Muscle of leg (tissue), 11 donors: ENCODE measurements around the gene DLGAP1. TPM values are rescaled to one million over a fixed set of nuclear protein-coding genes. Genes with fewer than 3 reads are reported as not detected.
A peak's percentile ranks its signal among the peaks of the same experiment; 100 is the strongest.

Source experiments
- DNase-seq: peaks from one replicate; pipeline ENCODE4 v3.0.0; 2013
- H3K27ac ChIP-seq: one replicate; pipeline ENCODE4 v1.5.1; 2013; ENCODE audit warnings: mild to moderate bottlenecking, low read length, control low read depth
- H3K27me3 ChIP-seq: one replicate; pipeline ENCODE4 v1.6.1; 2013; ENCODE audit warnings: low read length; ENCODE audit not compliant: control insufficient read depth, insufficient read depth
- H3K36me3 ChIP-seq: one replicate; pipeline ENCODE4 v1.6.1; 2013; ENCODE audit warnings: low read length; ENCODE audit not compliant: control insufficient read depth, insufficient read depth
- H3K4me1 ChIP-seq: one replicate; pipeline ENCODE4 v1.6.1; 2013; ENCODE audit warnings: low read length; ENCODE audit not compliant: control insufficient read depth, insufficient read depth
- H3K4me3 ChIP-seq: one replicate; pipeline ENCODE4 v1.5.1; 2013; ENCODE audit warnings: low read length, control low read depth
- H3K9me3 ChIP-seq: replicated peaks from 2 replicates; pipeline ENCODE4 v1.6.1; 2013; ENCODE audit warnings: low read depth, low read length; ENCODE audit not compliant: control insufficient read depth
- WGBS: methylation state at CpG from one replicate; pipeline ENCODE4 v1.1.5; 2013; ENCODE audit warnings: missing lambda C conversion rate; ENCODE audit not compliant: insufficient coverage; 5-methylcytosine and 5-hydroxymethylcytosine counted together
- polyA plus RNA-seq, 8 donors: library from polyadenylated mRNA; unstranded; fragments of 120-200 nt; gene quantifications; one replicate each; pipeline versions ENCODE4 v1.2.1 to v1.2.3, GENCODE V29; 2013; ENCODE audit warnings: inconsistent platforms in 1 of 8, low replicate concordance in 1 of 8; ENCODE audit not compliant: insufficient read length in 8 of 8, insufficient read depth in 1 of 8
- total RNA-seq: library from RNA; stranded (reverse); fragments of 120-200 nt; gene quantifications from one replicate; pipeline ENCODE4 v1.2.4, GENCODE V29; 2013

The DLGAP1 gene
- total and polyA plus RNA-seq, 9 donors: 0.87 to 3.1 (median 1.8) TPM

DNA sequence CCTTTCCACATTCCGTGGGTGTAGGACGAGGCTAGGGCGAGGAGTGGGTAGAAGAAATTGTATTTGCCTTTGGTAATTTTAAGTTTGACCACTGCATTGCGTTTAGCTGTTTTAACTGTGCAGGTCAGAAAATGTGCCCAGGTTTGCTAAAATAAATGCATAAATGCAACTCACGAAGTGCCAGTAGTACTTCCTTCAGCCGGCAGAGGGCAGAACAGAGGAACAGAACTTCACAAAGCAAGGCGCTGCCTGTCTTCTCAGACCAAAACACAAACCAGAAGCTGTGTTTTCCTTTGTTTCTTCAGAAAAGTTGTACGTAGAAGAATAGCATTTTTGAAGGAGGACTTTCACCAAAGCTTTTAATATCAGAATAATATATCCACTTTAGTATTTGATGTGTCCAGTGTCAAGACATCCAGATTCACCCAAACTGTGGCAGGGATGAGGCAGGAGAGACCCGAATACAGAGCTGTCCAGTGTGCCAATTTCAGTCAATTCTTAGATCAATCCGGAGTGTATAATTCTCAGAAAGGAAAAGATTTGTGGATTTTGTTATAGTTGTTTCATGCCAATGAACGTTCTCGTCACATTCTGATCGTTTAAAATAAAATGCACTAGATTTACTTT lies 348.6 kb downstream of the DLGAP1 start:
- no peaks in the 10 kb centered on the region for H3K4me1 ChIP-seq
- H3K36me3 ChIP-seq: no peaks in the 10 kb centered on the region
- H3K4me3 ChIP-seq: peak overlapping the region; percentile 31
- peak overlapping the region; percentile 69 for H3K27ac ChIP-seq
- WGBS: 25% methylated on average over 4 of the region's 13 CpGs
- no peaks in the 10 kb centered on the region for H3K9me3 ChIP-seq
- no peaks in the 10 kb centered on the region for H3K27me3 ChIP-seq
- DNase-seq: peak; percentile 90

DNA sequence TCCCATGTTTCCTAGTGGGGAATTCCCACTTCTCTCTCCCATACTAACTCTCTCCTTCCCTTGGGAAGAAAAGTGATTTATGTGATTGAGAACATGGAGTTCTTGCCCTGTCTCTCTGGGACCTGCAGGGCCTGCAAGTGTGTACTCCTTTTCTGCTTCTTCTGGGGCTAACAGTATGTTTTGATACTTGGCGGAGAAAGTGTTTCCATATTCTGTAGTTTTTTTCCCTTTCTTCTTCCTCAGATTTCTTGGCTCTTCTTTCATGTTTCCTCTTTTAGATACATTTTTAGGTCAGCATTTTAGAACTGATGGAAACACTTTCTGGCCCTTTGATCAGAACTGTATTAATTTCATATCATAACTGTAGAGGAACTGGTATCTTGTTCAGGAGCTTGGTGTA lies 352.2 kb downstream of the DLGAP1 start:
- DNase-seq: peak; percentile 71
- Histone ChIP-seq H3K27ac (no peak overlapping the region), H3K9me3 (no peaks in the 10 kb centered on the region), H3K4me3 (no peak overlapping the region), H3K27me3 (no peaks in the 10 kb centered on the region), H3K4me1 (no peaks in the 10 kb centered on the region), H3K36me3 (no peaks in the 10 kb centered on the region)
- no CpG with 5 or more reads among the region's 1 CpG for WGBS

- Histone ChIP-seq H3K27ac (no peak overlapping the region), H3K9me3 (no peaks in the 10 kb centered on the region), H3K27me3 (no peaks in the 10 kb centered on the region), H3K36me3 (no peaks in the 10 kb centered on the region), H3K4me3 (no peak overlapping the region), H3K4me1 (no peaks in the 10 kb centered on the region)
- no peak for DNase-seq
- 100% methylated on average over 2 of the region's 5 CpGs for WGBS
Observed at GRCh38 chr18:4101009-4101408, 354.1 kb downstream of the DLGAP1 start.

GRCh38 chr18:4096486-4096885 lies 358.6 kb downstream of the DLGAP1 start:
- WGBS: 30% methylated on average over 3 of the region's 4 CpGs
- Histone ChIP-seq H3K27me3 (no peaks in the 10 kb centered on the region), H3K36me3 (no peaks in the 10 kb centered on the region), H3K4me3 (no peak overlapping the region), H3K4me1 (no peaks in the 10 kb centered on the region), H3K27ac (no peak overlapping the region), H3K9me3 (no peaks in the 10 kb centered on the region)
- DNase-seq: peak; percentile 56

DNA sequence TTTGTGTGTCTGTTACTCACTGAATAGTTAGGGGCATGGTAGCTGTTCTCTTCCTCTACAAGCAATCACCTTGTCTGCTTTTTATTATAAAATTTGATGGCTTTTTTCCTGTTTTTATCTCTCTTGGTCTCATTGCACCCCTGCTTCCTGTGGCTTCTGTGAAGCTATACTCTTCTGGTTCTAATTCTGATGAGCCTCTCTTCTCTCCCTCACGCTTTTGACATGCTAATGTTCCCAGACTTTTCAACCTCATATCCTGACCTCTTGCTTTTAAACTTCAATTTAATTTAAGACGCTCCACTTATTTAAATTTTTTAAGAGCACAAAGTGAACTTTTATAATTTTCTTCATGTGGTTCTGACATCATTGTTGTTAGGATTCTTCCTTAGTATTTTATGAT lies 361.4 kb downstream of the DLGAP1 start:
- DNase-seq: no peak
- H3K36me3 ChIP-seq: no peaks in the 10 kb centered on the region
- WGBS: no CpG with 5 or more reads among the region's 2 CpGs

GRCh38 chr18:4084382-4084900 lies 370.7 kb downstream of the DLGAP1 start:
- H3K27me3 ChIP-seq: no peaks in the 10 kb centered on the region
- no peaks in the 10 kb centered on the region for H3K4me1 ChIP-seq
- H3K4me3 ChIP-seq: no peak overlapping the region
- H3K9me3 ChIP-seq: no peaks in the 10 kb centered on the region
- no peak overlapping the region for H3K27ac ChIP-seq
- WGBS: 45% methylated on average over 3 of the region's 3 CpGs
- DNase-seq: no peak
- H3K36me3 ChIP-seq: no peaks in the 10 kb centered on the region

More for the DNA sequence above, 361.4 kb downstream of the DLGAP1 start:
- no peaks in the 10 kb centered on the region for H3K9me3 ChIP-seq
- no peaks in the 10 kb centered on the region for H3K27me3 ChIP-seq
- no peak overlapping the region for H3K27ac ChIP-seq
- no peaks in the 10 kb centered on the region for H3K4me1 ChIP-seq
- no peak overlapping the region for H3K4me3 ChIP-seq

GRCh38 chr18:4078246-4078645 lies 376.9 kb downstream of the DLGAP1 start:
- Histone ChIP-seq H3K27me3 (no peaks in the 10 kb centered on the region), H3K9me3 (no peaks in the 10 kb centered on the region), H3K4me1 (no peaks in the 10 kb centered on the region), H3K36me3 (no peaks in the 10 kb centered on the region), H3K4me3 (no peak overlapping the region), H3K27ac (no peak overlapping the region)
- no CpG with 5 or more reads among the region's 4 CpGs for WGBS
- DNase-seq: no peak

DNA sequence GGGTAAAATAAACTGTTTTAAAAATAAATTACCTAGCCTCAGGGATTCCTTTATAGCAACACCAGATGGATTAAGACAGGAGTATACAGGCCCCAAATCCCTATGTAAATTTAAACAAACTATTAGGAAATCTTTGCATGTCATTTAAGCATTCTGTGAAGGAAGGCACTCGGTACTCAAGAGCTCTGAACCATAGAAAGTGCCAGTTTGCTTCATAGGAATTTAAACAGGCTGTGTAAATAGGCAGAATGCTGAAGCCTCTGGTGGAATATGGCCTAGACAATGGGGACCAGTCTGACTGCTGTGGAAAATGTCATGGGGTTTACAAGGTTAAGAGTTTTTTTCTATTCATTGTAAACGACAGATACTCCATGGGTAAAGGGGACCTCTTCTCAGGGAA lies 377.4 kb downstream of the DLGAP1 start:
- no peak overlapping the region for H3K4me3 ChIP-seq
- DNase-seq: no peak
- H3K9me3 ChIP-seq: no peaks in the 10 kb centered on the region
- H3K36me3 ChIP-seq: no peaks in the 10 kb centered on the region
- H3K27me3 ChIP-seq: no peaks in the 10 kb centered on the region
- H3K27ac ChIP-seq: no peak overlapping the region
- H3K4me1 ChIP-seq: no peaks in the 10 kb centered on the region
- WGBS: 20% methylated on average over 1 of the region's 2 CpGs

DNA sequence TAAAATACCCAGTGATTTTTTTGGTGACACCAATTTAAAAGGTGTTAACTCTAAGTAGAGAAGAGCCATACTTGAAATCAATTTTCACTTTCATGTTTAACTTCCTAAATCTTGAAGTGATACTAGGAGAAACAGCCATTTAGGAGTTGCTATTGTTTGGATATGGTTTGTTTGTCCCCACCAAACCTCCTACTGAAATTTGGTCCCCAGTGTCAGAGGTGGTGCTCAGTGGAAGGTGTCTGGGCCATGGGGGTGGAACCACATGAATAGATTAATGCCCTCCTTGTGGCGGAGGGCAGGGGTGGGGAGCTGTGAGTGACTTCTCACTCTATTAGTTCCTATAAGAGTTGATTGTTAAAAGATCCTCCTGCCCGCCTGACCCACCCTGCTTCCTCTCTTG lies 377.9 kb downstream of the DLGAP1 start:
- no peak for DNase-seq
- Histone ChIP-seq H3K27ac (no peak overlapping the region), H3K4me3 (no peak overlapping the region), H3K36me3 (no peaks in the 10 kb centered on the region), H3K4me1 (no peaks in the 10 kb centered on the region), H3K9me3 (no peaks in the 10 kb centered on the region), H3K27me3 (no peaks in the 10 kb centered on the region)
- WGBS: no CpG with 5 or more reads among the region's 2 CpGs

DNA sequence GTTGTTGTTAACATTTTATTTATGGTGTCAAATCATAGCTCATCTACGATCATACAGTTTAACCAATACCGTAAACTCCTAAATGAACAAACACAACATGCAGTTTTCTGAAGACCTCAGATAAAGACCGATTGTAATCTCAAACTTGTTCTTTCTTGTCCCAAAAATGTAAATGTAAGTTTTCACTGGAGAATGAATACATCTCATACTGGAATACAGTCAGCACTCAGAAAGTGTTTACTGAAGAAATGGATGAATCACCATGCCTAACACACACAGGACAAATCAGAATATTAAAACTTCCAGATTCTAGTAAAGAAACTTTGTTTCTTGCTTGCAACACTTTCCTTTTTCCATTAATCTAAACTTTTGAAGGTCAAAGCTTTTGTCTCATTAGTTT lies 380.5 kb downstream of the DLGAP1 start:
- Histone ChIP-seq H3K4me3 (no peak overlapping the region), H3K27ac (no peak overlapping the region), H3K9me3 (no peaks in the 10 kb centered on the region), H3K36me3 (no peaks in the 10 kb centered on the region), H3K4me1 (no peaks in the 10 kb centered on the region), H3K27me3 (no peaks in the 10 kb centered on the region)
- WGBS: no CpG with 5 or more reads among the region's 3 CpGs
- DNase-seq: no peak

DNA sequence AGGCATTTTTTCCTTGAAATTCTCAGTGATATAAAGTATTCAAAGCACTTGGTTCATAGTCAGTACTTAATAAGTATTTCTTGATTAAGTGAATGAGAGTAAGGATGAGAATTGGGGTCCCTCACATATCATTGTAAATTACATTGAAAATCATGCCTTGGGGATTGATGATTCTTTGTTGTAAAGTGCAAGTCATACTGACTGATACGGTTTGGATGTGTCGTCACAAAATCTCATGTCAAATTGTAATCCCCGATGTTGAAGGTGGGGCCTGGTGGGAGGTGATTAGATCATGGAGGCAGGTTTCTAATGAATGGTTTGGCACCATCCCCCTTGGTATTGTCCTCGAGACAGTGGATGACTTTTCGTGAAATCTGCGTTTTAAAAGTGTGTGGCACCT lies 385.9 kb downstream of the DLGAP1 start:
- Histone ChIP-seq H3K27me3 (no peaks in the 10 kb centered on the region), H3K9me3 (peaks cover 7% of the 10 kb centered on the region)
- WGBS: 64% methylated on average over 5 of the region's 6 CpGs

More for the DNA sequence above, 385.9 kb downstream of the DLGAP1 start:
- Histone ChIP-seq H3K4me3 (no peak overlapping the region), H3K36me3 (no peaks in the 10 kb centered on the region), H3K27ac (no peak overlapping the region), H3K4me1 (no peaks in the 10 kb centered on the region)
- no peak for DNase-seq
